Osteoblast (primary cell): ENCODE measurements around the gene MAP4K4. TPM values are rescaled to one million over a fixed set of nuclear protein-coding genes. Genes with fewer than 3 reads are reported as not detected.
A peak's percentile ranks its signal among the peaks of the same experiment; 100 is the strongest.

Experiments used
- DNase-seq: peaks from one replicate; pipeline ENCODE4 v3.0.0; 2011; ENCODE audit warnings: low spot score, mixed read lengths; ENCODE audit not compliant: insufficient read length; ENCODE audit errors: missing footprints
- H2AFZ ChIP-seq: 2 replicates; pipeline ENCODE4 v1.6.0; 2011; ENCODE audit warnings: mild to moderate bottlenecking, low read length
- H3K27ac ChIP-seq: 2 replicates; pipeline ENCODE4 v1.5.1; 2011; ENCODE audit warnings: mild to moderate bottlenecking, low read depth, low read length, moderate library complexity
- H3K27me3 ChIP-seq: 2 replicates; pipeline ENCODE4 v1.6.0; 2012; ENCODE audit warnings: mild to moderate bottlenecking, control low read depth, inconsistent platforms, low read length, moderate library complexity; ENCODE audit not compliant: insufficient read depth
- H3K36me3 ChIP-seq: 2 replicates; pipeline ENCODE4 v1.5.1; 2011; ENCODE audit warnings: mild to moderate bottlenecking, low read length, control low read depth, moderate library complexity; ENCODE audit not compliant: insufficient read depth
- H3K4me1 ChIP-seq: 2 replicates; pipeline ENCODE4 v1.5.1; 2011; ENCODE audit warnings: mild to moderate bottlenecking, low read length, control low read depth, moderate library complexity; ENCODE audit not compliant: insufficient read depth
- H3K4me2 ChIP-seq: 2 replicates; pipeline ENCODE4 v1.6.0; 2011; ENCODE audit warnings: mild to moderate bottlenecking, low read length; ENCODE audit not compliant: insufficient read depth
- H3K4me3 ChIP-seq: fragments of 200-600 bp; sonication (generic); 3 replicates; pipeline ENCODE4 v1.5.1; 2012; ENCODE audit warnings: mild to moderate bottlenecking, low read length, inconsistent platforms; ENCODE audit not compliant: insufficient read depth
- H3K79me2 ChIP-seq: 2 replicates; pipeline ENCODE4 v1.6.0; 2012; ENCODE audit warnings: mild to moderate bottlenecking, low read length, control low read depth, inconsistent platforms; ENCODE audit not compliant: insufficient read depth
- H3K9me3 ChIP-seq: 2 replicates; pipeline ENCODE4 v1.5.1; 2011; ENCODE audit warnings: low read depth, low read length, control low read depth
- H4K20me1 ChIP-seq: 2 replicates; pipeline ENCODE4 v1.6.0; 2012; ENCODE audit warnings: mild to moderate bottlenecking, low read length, control low read depth; ENCODE audit not compliant: insufficient read depth
- CTCF ChIP-seq: IDR thresholded peaks from 2 replicates; pipeline ENCODE4 v1.5.1; 2011; ENCODE audit warnings: mild to moderate bottlenecking, low read depth, low read length, moderate library complexity; ENCODE audit errors: extremely low read depth
- total RNA-seq: library from RNA; depleted of rRNA; stranded (reverse); fragments of >200 nt; gene quantifications from 2 replicates; pipeline ENCODE4 v1.2.3, GENCODE V29; 2012

The MAP4K4 gene
- total RNA-seq, 1 donor: 231 TPM

GRCh38 chr2:101847661-101848339 is 150.3 kb downstream of the MAP4K4 start:
- peak overlapping the region; percentile 11 for H3K27ac ChIP-seq
- no peaks in the 10 kb centered on the region for H3K27me3 ChIP-seq
- no peak for TF ChIP-seq CTCF
- H3K4me1 ChIP-seq: peaks cover 57% of the 10 kb centered on the region
- H3K9me3 ChIP-seq: no peaks in the 10 kb centered on the region
- H3K79me2 ChIP-seq: peaks cover 71% of the 10 kb centered on the region
- H3K36me3 ChIP-seq: peaks cover 75% of the 10 kb centered on the region
- H3K4me3 ChIP-seq: no peak overlapping the region
- H3K4me2 ChIP-seq: no peak overlapping the region
- H2AFZ ChIP-seq: no peak overlapping the region
- peaks cover 15% of the 10 kb centered on the region for H4K20me1 ChIP-seq
- no peak for DNase-seq

GRCh38 chr2:101848769-101849410 is 151.4 kb downstream of the MAP4K4 start:
- peaks cover 82% of the 10 kb centered on the region for H3K36me3 ChIP-seq
- no peak overlapping the region for H3K4me3 ChIP-seq
- H4K20me1 ChIP-seq: peaks cover 11% of the 10 kb centered on the region
- no peak for TF ChIP-seq CTCF
- no peaks in the 10 kb centered on the region for H3K27me3 ChIP-seq
- H2AFZ ChIP-seq: no peak overlapping the region
- DNase-seq: no peak
- H3K4me2 ChIP-seq: peak overlapping the region; percentile 6
- peak overlapping the region; percentile 11 for H3K27ac ChIP-seq
- H3K9me3 ChIP-seq: no peaks in the 10 kb centered on the region
- H3K4me1 ChIP-seq: peaks cover 46% of the 10 kb centered on the region
- H3K79me2 ChIP-seq: peaks cover 82% of the 10 kb centered on the region

- H3K36me3 ChIP-seq: peaks cover 81% of the 10 kb centered on the region
- H2AFZ ChIP-seq: no peak overlapping the region
- peaks cover 93% of the 10 kb centered on the region for H3K79me2 ChIP-seq
- no peak overlapping the region for H3K4me2 ChIP-seq
- DNase-seq: no peak
- TF ChIP-seq CTCF: no peak
- peaks cover 5% of the 10 kb centered on the region for H4K20me1 ChIP-seq
- H3K27ac ChIP-seq: peak overlapping the region; percentile 3
- no peaks in the 10 kb centered on the region for H3K27me3 ChIP-seq
- no peak overlapping the region for H3K4me3 ChIP-seq
- H3K4me1 ChIP-seq: peaks cover 34% of the 10 kb centered on the region
- H3K9me3 ChIP-seq: no peaks in the 10 kb centered on the region
Measured at GRCh38 chr2:101850450-101850849, 152.9 kb downstream of the MAP4K4 start.

- Histone ChIP-seq H3K27me3 (no peaks in the 10 kb centered on the region), H4K20me1 (peaks cover 5% of the 10 kb centered on the region), H2AFZ (no peak overlapping the region), H3K9me3 (no peaks in the 10 kb centered on the region), H3K27ac (no peak overlapping the region), H3K4me1 (peaks cover 34% of the 10 kb centered on the region), H3K4me2 (no peak overlapping the region), H3K4me3 (no peak overlapping the region), H3K79me2 (peaks cover 93% of the 10 kb centered on the region), H3K36me3 (peaks cover 81% of the 10 kb centered on the region)
- no peak for DNase-seq
- TF ChIP-seq CTCF: no peak
Measured at GRCh38 chr2:101850991-101851390, 153.5 kb downstream of the MAP4K4 start.
